ENCODE results near the gene NPAS4.

NPAS4 gene

DNA sequence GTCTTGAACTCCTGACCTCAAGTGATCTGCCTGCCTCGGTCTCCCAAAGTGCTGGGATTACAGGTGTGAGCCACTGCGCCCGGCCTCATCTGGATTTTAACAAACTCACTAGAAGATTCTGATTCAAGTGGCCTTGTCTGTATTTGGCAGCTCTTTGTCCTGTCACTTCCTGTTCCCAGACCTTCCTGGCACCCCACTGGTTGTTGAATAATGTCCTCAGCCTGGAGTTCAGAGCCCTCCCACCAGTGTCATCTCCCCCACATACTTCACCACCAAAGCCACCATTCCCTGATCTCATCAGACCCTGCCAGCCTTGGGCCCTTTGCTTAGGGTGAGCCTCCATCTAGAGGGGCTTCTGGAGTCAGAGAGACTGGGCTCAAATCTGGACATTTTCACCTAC is 49.2 kb downstream of the NPAS4 start:
- Mint-ChIP-seq H3K36me3 (peaks cover 0 to 17% of the 10 kb centered on the region in 2 donors), H3K9me3 (no peaks in the 10 kb centered on the region), H3K4me1 (peaks cover 24 to 30% of the 10 kb centered on the region in 2 donors), H3K27me3 (no peaks in the 10 kb centered on the region), H3K27ac (no peak overlapping the region), H3K4me3 (no peak overlapping the region)
- no peak for DNase-seq
- ATAC-seq (replicated peaks) = no peak

DNA sequence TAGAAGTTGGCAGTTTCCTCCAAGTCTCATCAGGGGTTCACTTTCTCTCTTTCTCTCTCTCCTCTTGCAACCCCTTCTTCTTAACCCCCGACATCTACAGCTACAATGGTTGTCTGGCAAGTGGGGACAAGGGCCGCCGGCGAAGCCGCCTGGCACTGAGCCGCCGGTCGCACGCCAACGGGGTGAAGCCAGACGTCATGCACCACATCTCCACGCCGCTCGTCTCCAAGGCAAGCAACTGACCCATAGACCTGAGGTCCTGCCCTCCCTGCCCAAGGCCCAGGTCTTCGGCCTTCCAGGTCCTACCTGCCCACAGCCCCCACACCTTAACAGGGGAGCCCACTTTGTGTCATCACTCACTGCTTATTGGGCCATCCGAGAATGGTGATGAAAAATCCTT is 50.3 kb downstream of the NPAS4 start:
- Mint-ChIP-seq H3K27ac (no peak overlapping the region), H3K9me3 (no peaks in the 10 kb centered on the region)

DNA sequence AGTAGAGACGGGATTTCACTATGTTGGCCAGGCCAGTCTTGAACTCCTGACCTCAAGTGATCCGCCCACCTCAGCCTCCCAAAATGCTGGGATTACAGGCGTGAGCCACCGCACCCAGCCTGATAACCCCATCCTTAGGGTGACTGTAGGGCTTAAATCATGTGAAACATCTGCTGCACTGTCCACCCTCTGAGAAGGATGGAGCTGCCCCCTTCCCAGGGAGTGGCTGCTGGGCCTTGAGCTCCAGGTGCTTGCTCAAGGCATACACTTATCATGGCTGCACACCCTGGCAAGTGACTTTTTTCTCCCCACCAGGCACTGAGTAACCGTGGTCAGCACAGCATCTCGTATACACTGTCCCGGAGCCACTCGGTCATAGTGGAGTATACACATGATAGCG is 51.2 kb downstream of the NPAS4 start:
- no peak overlapping the region for H3K27ac Mint-ChIP-seq
- no peak for DNase-seq
- H3K4me3 Mint-ChIP-seq = no peak overlapping the region
- no peaks in the 10 kb centered on the region for H3K27me3 Mint-ChIP-seq
- peaks cover 0 to 25% of the 10 kb centered on the region in 2 donors for H3K36me3 Mint-ChIP-seq
- no peak for ATAC-seq (replicated peaks)
- peaks cover 14% of the 10 kb centered on the region in 2 donors for H3K4me1 Mint-ChIP-seq
- H3K9me3 Mint-ChIP-seq = no peaks in the 10 kb centered on the region

More for the DNA sequence above, 50.3 kb downstream of the NPAS4 start:
- H3K4me3 Mint-ChIP-seq = no peak overlapping the region
- DNase-seq = no peak
- H3K4me1 Mint-ChIP-seq = peaks cover 12 to 19% of the 10 kb centered on the region in 2 donors
- no peak for ATAC-seq (replicated peaks)
- peaks cover 0 to 17% of the 10 kb centered on the region in 2 donors for H3K36me3 Mint-ChIP-seq
- no peaks in the 10 kb centered on the region for H3K27me3 Mint-ChIP-seq

DNA sequence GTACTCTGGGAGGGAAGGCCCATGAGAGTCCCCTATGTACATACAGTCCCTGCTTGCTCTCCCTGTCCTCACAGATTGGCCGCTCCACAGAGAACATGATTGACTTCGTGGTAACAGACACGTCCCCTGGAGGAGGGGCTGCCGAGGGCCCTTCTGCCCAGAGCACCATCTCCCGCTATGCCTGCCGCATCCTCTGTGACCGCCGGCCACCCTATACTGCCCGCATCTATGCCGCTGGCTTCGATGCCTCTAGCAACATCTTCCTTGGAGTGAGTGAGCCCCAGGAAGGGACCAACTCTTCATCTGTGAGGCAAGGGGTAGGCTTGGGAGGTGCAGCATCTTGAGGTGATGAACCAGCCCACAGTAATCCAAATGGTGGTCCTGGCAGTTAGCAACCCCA is 52.3 kb downstream of the NPAS4 start:
- no peak for ATAC-seq (replicated peaks)
- no peak for DNase-seq
- no peaks in the 10 kb centered on the region for H3K27me3 Mint-ChIP-seq
- H3K4me3 Mint-ChIP-seq = no peak overlapping the region
- peaks cover 2 to 32% of the 10 kb centered on the region in 2 donors for H3K36me3 Mint-ChIP-seq
- no peaks in the 10 kb centered on the region for H3K9me3 Mint-ChIP-seq
- peaks cover 10 to 13% of the 10 kb centered on the region in 2 donors for H3K4me1 Mint-ChIP-seq
- no peak overlapping the region for H3K27ac Mint-ChIP-seq

DNA sequence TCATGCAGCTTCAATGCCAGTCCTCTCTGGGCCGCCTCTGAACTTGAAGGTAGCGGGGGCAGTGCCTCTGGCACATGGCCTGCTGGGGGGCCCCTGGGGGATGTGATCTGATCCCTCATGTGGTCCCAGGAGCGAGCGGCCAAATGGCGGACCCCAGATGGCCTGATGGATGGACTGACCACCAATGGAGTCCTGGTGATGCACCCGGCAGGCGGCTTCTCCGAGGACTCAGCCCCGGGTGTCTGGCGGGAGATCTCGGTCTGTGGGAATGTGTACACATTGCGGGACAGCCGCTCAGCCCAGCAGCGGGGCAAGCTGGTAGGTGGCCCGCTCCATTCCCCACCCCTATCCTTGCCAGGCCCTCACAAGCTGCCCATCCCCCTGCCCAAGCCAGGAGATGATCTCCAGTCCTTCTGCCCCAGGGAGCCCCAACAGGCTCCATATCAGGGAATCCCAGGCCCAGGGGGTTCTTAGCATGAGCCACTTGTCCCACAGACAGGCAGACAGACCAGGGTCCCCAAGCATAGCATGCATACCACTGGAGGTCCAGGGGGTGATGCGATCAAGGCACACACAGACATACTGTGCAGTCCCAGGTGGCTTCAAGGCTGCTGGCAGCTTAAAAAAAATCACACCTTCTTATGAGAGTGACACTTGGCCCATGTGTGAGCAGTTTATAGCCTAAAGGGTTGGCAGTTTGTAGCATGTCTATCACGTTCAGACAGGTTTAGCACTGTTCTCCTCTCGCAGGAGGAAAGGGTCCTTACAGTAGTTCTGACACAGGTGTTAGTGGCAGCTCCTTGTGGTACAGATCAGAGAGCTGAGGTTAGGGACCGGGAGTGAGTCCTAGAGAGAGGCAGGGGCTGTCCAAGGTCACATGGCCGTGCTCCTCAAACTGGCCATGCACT is 53.0 kb downstream of the NPAS4 start:
- DNase-seq (no peak), ATAC-seq (replicated peaks) (no peak)
- no peaks in the 10 kb centered on the region for H3K27me3 Mint-ChIP-seq
- no peak overlapping the region for H3K4me3 Mint-ChIP-seq
- H3K9me3 Mint-ChIP-seq = no peaks in the 10 kb centered on the region
- peaks cover 2 to 32% of the 10 kb centered on the region in 2 donors for H3K36me3 Mint-ChIP-seq
- peaks cover 12 to 14% of the 10 kb centered on the region in 2 donors for H3K4me1 Mint-ChIP-seq
- H3K27ac Mint-ChIP-seq = no peak overlapping the region

DNA sequence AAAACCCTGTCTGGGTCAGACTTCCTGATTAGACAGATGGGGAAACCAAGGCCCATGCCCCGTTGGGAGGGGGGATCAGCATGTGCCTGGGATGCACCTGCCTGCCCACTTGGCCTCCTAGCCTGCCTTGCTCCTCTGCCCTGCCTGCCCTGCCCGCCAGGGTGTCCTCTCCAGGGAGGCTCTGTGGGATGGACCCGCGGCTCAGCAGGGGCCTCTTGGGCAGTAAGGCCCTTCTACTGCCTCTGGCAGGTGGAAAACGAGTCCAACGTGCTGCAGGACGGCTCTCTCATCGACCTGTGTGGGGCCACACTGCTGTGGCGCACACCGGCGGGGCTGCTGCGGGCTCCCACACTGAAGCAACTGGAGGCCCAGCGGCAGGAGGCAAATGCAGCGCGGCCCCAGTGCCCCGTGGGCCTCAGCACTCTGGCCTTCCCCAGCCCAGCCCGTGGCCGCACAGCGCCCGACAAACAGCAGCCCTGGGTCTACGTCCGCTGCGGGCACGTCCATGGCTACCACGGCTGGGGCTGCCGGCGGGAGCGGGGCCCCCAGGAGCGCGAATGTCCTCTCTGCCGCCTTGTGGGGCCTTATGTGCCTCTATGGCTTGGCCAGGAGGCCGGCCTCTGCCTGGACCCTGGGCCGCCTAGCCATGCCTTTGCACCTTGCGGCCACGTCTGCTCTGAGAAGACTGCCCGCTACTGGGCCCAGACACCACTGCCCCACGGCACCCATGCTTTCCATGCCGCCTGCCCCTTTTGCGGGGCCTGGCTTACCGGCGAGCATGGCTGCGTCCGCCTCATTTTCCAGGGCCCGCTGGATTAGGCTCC is 54.7 kb downstream of the NPAS4 start:
- Mint-ChIP-seq H3K27me3 (no peaks in the 10 kb centered on the region), H3K36me3 (peaks cover 2 to 29% of the 10 kb centered on the region in 2 donors), H3K4me1 (peaks cover 17 to 26% of the 10 kb centered on the region in 2 donors), H3K9me3 (no peaks in the 10 kb centered on the region), H3K4me3 (no peak overlapping the region), H3K27ac (no peak overlapping the region)
- DNase-seq = no peak
- ATAC-seq (replicated peaks) = no peak
